SK-N-MC (cell line): ENCODE data around the gene GGNBP2.
"Not testable (repeated sequence)": the region's sequence is repeated elsewhere in the genome, so short reads cannot be mapped to it uniquely, and the experiment has no call there.

Experiments
- DNase-seq: peaks from one replicate; pipeline ENCODE4 v3.0.0-alpha.2; 2011; ENCODE audit warnings: low read depth, low spot score
- H3K27ac ChIP-seq: fragments of 200-600 bp; sonication (generic); 2 replicates; pipeline ENCODE4 v1.5.1; 2016; ENCODE audit warnings: mixed run types
- H3K36me3 ChIP-seq: fragments of 200-600 bp; sonication (generic); 2 replicates; pipeline ENCODE4 v1.6.1; 2017; ENCODE audit warnings: antibody characterized with exemption, low read length, mixed read lengths; ENCODE audit not compliant: insufficient read depth
- H3K4me3 ChIP-seq: fragments of 200-600 bp; sonication (generic); 2 replicates; pipeline ENCODE4 v1.5.1; 2016
- H3K9ac ChIP-seq: fragments of 200-600 bp; sonication (generic); 2 replicates; pipeline ENCODE4 v1.8.0; 2017; ENCODE audit warnings: mixed run types, mixed read lengths; ENCODE audit not compliant: insufficient read length
- H3K9me3 ChIP-seq: fragments of 200-600 bp; sonication (generic); 2 replicates; pipeline ENCODE4 v1.6.1; 2017; ENCODE audit warnings: low read depth, mild to moderate bottlenecking, antibody characterized with exemption, low read length, moderate library complexity, mixed read lengths
- EZH2 ChIP-seq: fragments of 200-600 bp; sonication (generic); IDR thresholded peaks from one replicate; pipeline ENCODE4 v1.6.1; 2017; ENCODE audit warnings: antibody characterized with exemption
- FOXP2 ChIP-seq: optimal IDR thresholded peaks from 2 replicates; pipeline ENCODE3; 2011; ENCODE audit warnings: mild to moderate bottlenecking, moderate library complexity; ENCODE audit not compliant: insufficient read depth; ENCODE audit errors: extremely low read length, control extremely low read depth
- POLR2AphosphoS5 ChIP-seq: IDR thresholded peaks from 2 replicates; pipeline ENCODE4 v1.6.1; 2012; ENCODE audit warnings: mild to moderate bottlenecking, low read depth, low read length, borderline replicate concordance

The GGNBP2 gene

GRCh38 chr17:36600936-36601302 is 56.2 kb downstream of the GGNBP2 start:
- no peak for DNase-seq
- Histone ChIP-seq H3K36me3 (no peaks in the 10 kb centered on the region), H3K9ac (peak overlapping the region; percentile 93), H3K4me3 (peak overlapping the region; percentile 98), H3K27ac (no peak overlapping the region), H3K9me3 (no peaks in the 10 kb centered on the region)
- TF ChIP-seq FOXP2 (no peak), EZH2 (no peak), POLR2AphosphoS5 (no peak)

DNA sequence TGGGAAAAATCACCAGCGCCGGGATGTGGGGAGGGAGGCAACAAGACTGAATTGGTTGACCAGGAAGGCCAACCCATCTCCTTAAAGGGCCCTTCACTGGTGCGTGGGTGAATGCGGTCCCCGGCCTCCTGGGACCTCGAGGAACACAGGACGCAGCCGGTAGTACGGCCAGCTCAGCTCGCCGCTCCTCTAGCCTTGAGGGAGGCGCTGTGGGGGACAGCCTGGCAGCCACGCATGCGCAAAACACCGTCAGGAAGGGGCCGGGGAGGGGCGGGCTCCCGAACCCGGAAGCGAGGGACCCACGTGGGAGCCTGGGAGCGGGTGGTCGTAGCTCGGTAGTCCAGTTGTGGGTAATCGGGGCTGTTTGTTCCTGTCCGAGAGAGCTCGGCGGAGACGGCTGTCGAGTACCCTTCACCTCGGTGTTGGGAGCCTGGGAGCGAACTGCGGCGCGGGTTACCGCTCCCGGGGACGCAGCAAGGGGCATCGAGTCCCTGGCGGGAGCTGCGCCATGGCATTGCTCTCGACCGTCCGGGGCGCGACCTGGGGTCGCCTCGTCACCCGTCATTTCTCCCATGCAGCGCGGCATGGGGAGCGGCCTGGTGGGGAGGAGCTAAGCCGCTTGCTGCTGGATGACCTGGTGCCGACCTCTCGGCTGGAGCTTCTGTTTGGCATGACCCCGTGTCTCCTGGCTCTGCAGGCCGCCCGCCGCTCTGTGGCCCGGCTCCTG is 56.7 kb downstream of the GGNBP2 start, which contains the start of gene MRM1:
Gene MRM1 (plus strand): TSS at position 281 of the 727 bp plus-strand sequence. CDS start 228 bp downstream, at position 509.
- peak; percentile 93 for TF ChIP-seq POLR2AphosphoS5
- TF ChIP-seq EZH2 = no peak
- Histone ChIP-seq H3K9ac (peak within 1 kb of the TSS; percentile 93), H3K36me3 (no peaks in the 10 kb centered on the region), H3K4me3 (peak within 1 kb of the TSS; percentile 98), H3K9me3 (no peaks in the 10 kb centered on the region), H3K27ac (no peak within 1 kb of the TSS)
- DNase-seq = peak; percentile 37

- no peak for DNase-seq
- no peak overlapping the region for H3K27ac ChIP-seq
Observed at GRCh38 chr17:36602030-36602748, 57.5 kb downstream of the GGNBP2 start.

GRCh38 chr17:36602924-36603384 is 58.2 kb downstream of the GGNBP2 start:
- H3K9ac ChIP-seq = peak overlapping the region; percentile 93
- H3K9me3 ChIP-seq = no peaks in the 10 kb centered on the region
- H3K4me3 ChIP-seq = peak overlapping the region; percentile 98
- DNase-seq = peak; percentile 47
- H3K27ac ChIP-seq = no peak overlapping the region
- TF ChIP-seq FOXP2 = no peak
- TF ChIP-seq EZH2 = no peak
- TF ChIP-seq POLR2AphosphoS5 = no peak
- H3K36me3 ChIP-seq = no peaks in the 10 kb centered on the region

More at GRCh38 chr17:36602030-36602748, 57.5 kb downstream of the GGNBP2 start:
- TF ChIP-seq EZH2 (no peak), POLR2AphosphoS5 (no peak), FOXP2 (no peak)
- H3K4me3 ChIP-seq = peak overlapping the region; percentile 98
- peak overlapping the region; percentile 93 for H3K9ac ChIP-seq
- H3K9me3 ChIP-seq = no peaks in the 10 kb centered on the region
- no peaks in the 10 kb centered on the region for H3K36me3 ChIP-seq

DNA sequence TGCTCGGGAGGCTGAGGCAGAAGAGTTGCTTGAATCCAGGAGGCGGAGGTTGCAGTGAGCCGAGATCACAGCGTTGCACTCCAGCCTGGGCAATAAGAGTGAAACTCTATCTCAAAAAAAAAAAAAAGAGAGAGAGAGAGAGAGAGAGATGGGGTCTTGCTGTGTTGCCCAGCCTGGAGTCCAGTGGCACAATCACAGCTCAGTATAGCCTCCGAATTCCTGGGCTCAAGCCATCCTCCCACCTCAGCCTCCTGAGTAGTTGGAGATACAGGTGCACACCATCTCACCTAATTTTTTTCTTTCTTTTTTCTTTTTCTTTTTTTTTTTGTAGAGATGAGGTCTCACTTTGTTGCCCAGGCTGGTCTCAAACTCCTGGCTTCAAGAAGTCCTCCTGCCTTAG is 60.3 kb downstream of the GGNBP2 start:
- DNase-seq, H3K36me3 ChIP-seq, H3K4me3 ChIP-seq, H3K9me3 ChIP-seq, H3K27ac ChIP-seq, H3K9ac ChIP-seq: not testable (repeated sequence)

DNA sequence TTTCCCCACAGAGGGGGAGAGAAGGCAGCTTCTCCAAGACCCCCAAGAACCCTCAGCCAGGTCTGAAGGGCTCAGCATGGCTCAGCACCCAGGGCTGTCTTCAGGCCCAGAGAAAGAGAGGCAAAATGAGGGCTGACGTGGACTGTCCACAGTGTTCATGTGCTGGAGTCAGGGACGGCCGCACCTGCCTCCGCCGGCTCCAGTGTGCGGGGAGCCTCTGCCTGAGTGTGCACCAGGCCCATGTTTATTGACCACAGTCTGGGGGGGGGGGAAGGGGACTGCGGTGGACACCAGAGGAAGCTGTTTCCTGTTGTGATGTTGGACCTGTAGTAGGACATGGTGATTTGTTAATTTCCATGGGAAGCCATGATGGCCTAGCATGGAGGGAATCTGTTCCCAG is 63.6 kb downstream of the GGNBP2 start:
- Histone ChIP-seq H3K9ac (no peak overlapping the region), H3K4me3 (no peak overlapping the region), H3K9me3 (no peaks in the 10 kb centered on the region), H3K27ac (no peak overlapping the region), H3K36me3 (no peaks in the 10 kb centered on the region)
- TF ChIP-seq FOXP2 (no peak), POLR2AphosphoS5 (no peak), EZH2 (no peak)
- DNase-seq = no peak

DNA sequence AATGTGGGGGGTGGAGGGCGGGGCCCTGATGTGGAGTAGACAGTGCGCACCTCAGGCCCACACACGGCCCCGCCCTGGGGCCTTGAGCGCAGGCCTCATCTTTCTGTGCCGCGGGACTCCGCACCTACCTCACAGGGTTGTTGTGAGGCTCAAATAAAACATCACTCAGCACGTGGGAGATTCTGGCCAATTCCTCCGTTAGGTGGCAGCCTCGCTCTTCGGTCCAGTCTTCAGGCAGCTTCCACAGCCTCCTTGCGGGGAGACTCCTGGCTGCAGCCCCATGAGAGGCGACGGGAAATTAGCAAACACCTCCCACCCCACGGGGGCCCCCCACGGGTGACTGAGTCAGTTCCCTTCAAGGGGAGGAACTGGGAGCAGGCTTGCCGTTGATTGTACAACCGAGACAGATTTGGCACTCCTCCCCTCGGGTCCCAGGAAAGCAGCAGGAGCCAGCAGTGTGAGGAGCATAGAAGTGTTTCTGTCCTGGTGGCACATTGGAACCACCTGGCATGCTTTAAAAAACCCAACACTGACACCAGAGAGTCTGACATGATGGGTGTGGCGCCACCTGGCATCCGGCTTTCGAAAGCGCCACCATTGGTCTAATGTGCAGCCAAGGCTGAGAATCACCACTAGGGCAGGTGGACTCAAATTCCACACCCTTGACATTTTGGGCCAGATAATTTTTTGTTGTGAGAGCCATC is 64.2 kb downstream of the GGNBP2 start:
- no peak overlapping the region for H3K27ac ChIP-seq
- no peaks in the 10 kb centered on the region for H3K36me3 ChIP-seq
- DNase-seq = no peak
- no peak overlapping the region for H3K9ac ChIP-seq
- no peak overlapping the region for H3K4me3 ChIP-seq
- no peaks in the 10 kb centered on the region for H3K9me3 ChIP-seq
- no peak for TF ChIP-seq FOXP2

DNA sequence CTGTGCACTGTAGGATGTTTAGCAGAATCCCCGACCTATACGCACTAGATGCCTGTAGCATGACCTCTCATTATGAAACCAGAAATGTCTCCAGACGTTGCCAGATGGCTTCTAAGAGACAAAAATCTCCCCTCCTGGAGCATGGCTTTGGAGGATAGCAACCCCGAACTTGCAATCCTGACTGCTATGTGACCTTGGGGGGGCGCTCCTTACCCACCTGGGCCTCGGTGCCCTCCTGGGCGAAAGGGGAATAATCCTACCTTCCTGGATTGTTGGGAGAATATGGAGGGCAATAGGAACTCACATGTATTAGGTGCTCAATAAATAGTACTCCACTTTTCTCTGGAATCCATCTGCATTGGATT is 64.8 kb downstream of the GGNBP2 start:
- H3K4me3 ChIP-seq = no peak overlapping the region
- no peaks in the 10 kb centered on the region for H3K36me3 ChIP-seq
- H3K9me3 ChIP-seq = no peaks in the 10 kb centered on the region
- no peak for TF ChIP-seq EZH2
- no peak for TF ChIP-seq FOXP2
- TF ChIP-seq POLR2AphosphoS5 = no peak
- DNase-seq = no peak
- H3K9ac ChIP-seq = no peak overlapping the region
- no peak overlapping the region for H3K27ac ChIP-seq
